PC-3 (cell line): ENCODE measurements around the gene OR2T10. TPM values are rescaled to one million over a fixed set of nuclear protein-coding genes. Genes with fewer than 3 reads are reported as not detected.
A peak's percentile ranks its signal among the peaks of the same experiment; 100 is the strongest.
"Not testable (repeated sequence)": the region's sequence is repeated elsewhere in the genome, so short reads cannot be mapped to it uniquely, and the experiment has no call there.

Source experiments
- ATAC-seq: fragments of 200-7000 bp; cut with Tn5 transposase; 2 replicates; pipeline ENCODE4 v1.9.1; 2020; ENCODE audit warnings: mild to moderate bottlenecking, moderate library complexity
- Bru-seq: library from RNA; stranded (reverse); fragments of 400-500 nt; gene quantifications from one replicate; lab custom pipeline; 2021; lab: Mats Ljungman, UMichigan
- BruChase-seq, 2 experiments: library from RNA; stranded (reverse); fragments of 400-500 nt; gene quantifications; one replicate each; lab custom pipeline; 2021; lab: Mats Ljungman, UMichigan
- BruUV-seq: library from RNA; stranded (reverse); fragments of 400-500 nt; replicated peaks from 2 replicates; lab custom pipeline; 2021; lab: Mats Ljungman, UMichigan
- CTCF ChIA-PET: fragments of 300-600 bp; sonication (Branson Sonifier 250); formaldehyde crosslinking; loops from one replicate; lab custom pipeline; 2022; ENCODE audit warnings: antibody characterized with exemption; lab: Charles Lee
- POLR2A ChIA-PET: fragments of 300-600 bp; sonication (Branson Sonifier 250); formaldehyde crosslinking; loops from one replicate; lab custom pipeline; 2022; ENCODE audit warnings: antibody characterized with exemption; ENCODE audit not compliant: unreplicated experiment; lab: Charles Lee
- DNase-seq: peaks from one replicate; pipeline ENCODE4 v3.0.0-alpha.2; 2015
- H2AFZ ChIP-seq: fragments of 300-600 bp; sonication (generic); 2 replicates; pipeline ENCODE4 v1.6.0; 2016; ENCODE audit warnings: antibody characterized with exemption, low read length
- H3F3A ChIP-seq: fragments of 300-600 bp; sonication (generic); one replicate; pipeline ENCODE4 v1.6.0; 2017; ENCODE audit warnings: antibody characterized with exemption, low read length, control low read depth, mild to moderate bottlenecking; ENCODE audit not compliant: unreplicated experiment
- H3K27ac ChIP-seq: fragments of 300-600 bp; sonication (generic); 2 replicates; pipeline ENCODE4 v1.5.1; 2016; ENCODE audit warnings: mild to moderate bottlenecking, low read length
- H3K27me3 ChIP-seq: fragments of 300-600 bp; sonication (generic); 2 replicates; pipeline ENCODE4 v1.6.1; 2016; ENCODE audit warnings: low read length, mixed read lengths
- H3K36me3 ChIP-seq: fragments of 300-600 bp; sonication (generic); 2 replicates; pipeline ENCODE4 v1.6.1; 2016; ENCODE audit warnings: low read depth, mixed run types, low read length, mixed read lengths
- H3K4me1 ChIP-seq: fragments of 300-600 bp; sonication (generic); 2 replicates; pipeline ENCODE4 v1.5.1; 2016; ENCODE audit warnings: low read length; ENCODE audit not compliant: insufficient read depth
- H3K4me2 ChIP-seq: fragments of 300-600 bp; sonication (generic); 2 replicates; pipeline ENCODE4 v1.6.0; 2016; ENCODE audit warnings: low read length
- H3K4me3 ChIP-seq: fragments of 300-600 bp; sonication (generic); 2 replicates; pipeline ENCODE4 v1.5.1; 2016; ENCODE audit warnings: mild to moderate bottlenecking, low read length, mixed read lengths
- H3K79me2 ChIP-seq: fragments of 300-600 bp; sonication (generic); 2 replicates; pipeline ENCODE4 v1.6.1; 2017; ENCODE audit warnings: low read length, mixed read lengths
- H3K9ac ChIP-seq: fragments of 300-600 bp; sonication (generic); 2 replicates; pipeline ENCODE4 v1.6.0; 2016; ENCODE audit warnings: mild to moderate bottlenecking, low read length
- H3K9me2 ChIP-seq: fragments of 300-600 bp; sonication (generic); replicated peaks from 2 replicates; pipeline ENCODE4 v1.6.1; 2016; ENCODE audit warnings: mixed run types, low read length, mixed read lengths
- H3K9me3 ChIP-seq: fragments of 300-600 bp; sonication (generic); 2 replicates; pipeline ENCODE4 v1.6.1; 2016; ENCODE audit warnings: low read length, mixed read lengths
- H4K20me1 ChIP-seq: fragments of 300-600 bp; sonication (generic); 2 replicates; pipeline ENCODE4 v1.6.1; 2016; ENCODE audit warnings: low read length, mixed read lengths
- CTCF ChIP-seq: fragments of 300-600 bp; sonication (generic); conservative IDR thresholded peaks from 2 replicates; pipeline ENCODE4 v1.5.1; 2017; ENCODE audit warnings: antibody characterized with exemption, low read depth, mild to moderate bottlenecking, low read length
- EZH2 ChIP-seq: fragments of 300-600 bp; sonication (generic); IDR thresholded peaks from one replicate; pipeline ENCODE4 v1.6.1; 2017; ENCODE audit warnings: antibody characterized with exemption, mild to moderate bottlenecking, low read length; ENCODE audit not compliant: unreplicated experiment
- EZH2phosphoT487 ChIP-seq: fragments of 300-600 bp; sonication (generic); IDR thresholded peaks from 2 replicates; pipeline ENCODE4 v1.6.1; 2018; ENCODE audit warnings: mild to moderate bottlenecking, antibody characterized with exemption, low read length, borderline replicate concordance
- intact Hi-C: fragments of 100-400 bp; cut with micrococcal nuclease; formaldehyde crosslinking; loops from 2 replicates; pipeline ENCODE4 v1.9.0; 2023
- long read RNA-seq: library from polyadenylated mRNA; unstranded; transcript quantifications from one replicate; pipeline ENCODE4 v2.0.0, GENCODE V29; 2021; ENCODE audit not compliant: unreplicated experiment
- total RNA-seq: library from RNA; depleted of rRNA; stranded (reverse); fragments of >200 nt; gene quantifications from 2 replicates; pipeline ENCODE4 v1.2.3, GENCODE V29; 2014; rRNA removed

Gene OR2T10
- total RNA-seq (not detected in 2 replicates), Bru-seq, nascent RNA (not detected), BruChase-seq, experiment 1, labeled RNA remaining after a 6-hour chase (percentile 9 among the genes with signal in this experiment), BruChase-seq, experiment 2, labeled RNA remaining after a 2-hour chase (percentile 12 among the genes with signal in this experiment)
- long read RNA-seq, result 0 reads

GRCh38 chr1:248597589-248597988 lies at the start of gene OR2T10:
TSS of gene OR2T10 (minus strand) at chr1:248597700. CDS start at chr1:248593768, 3,932 bp downstream.
- H3K27ac ChIP-seq, result no peak within 1 kb of the TSS
- no peaks in the 10 kb centered on the region for H3K36me3 ChIP-seq
- BruUV-seq, result no TSS peak
- no peak within 1 kb of the TSS for H3K9ac ChIP-seq
- H3K9me3 ChIP-seq, result no peaks in the 10 kb centered on the region
- TF ChIP-seq EZH2phosphoT487 (no peak), CTCF (no peak), EZH2 (no peak)
- no peaks in the 10 kb centered on the region for H3K79me2 ChIP-seq
- H4K20me1 ChIP-seq, result no peaks in the 10 kb centered on the region
- intact Hi-C loops, result no loop called here
- ChIA-PET POLR2A (no interaction called here), CTCF (no interaction called here)
- no peak for DNase-seq
- no peaks in the 10 kb centered on the region; the same call in 1 of the 2 replicates for H3K9me2 ChIP-seq
- H2AFZ ChIP-seq, result peak within 1 kb of the TSS; percentile 41
- peaks cover 5% of the 10 kb centered on the region for H3K4me1 ChIP-seq
- ATAC-seq, result no peak
- H3F3A ChIP-seq, result no peaks in the 10 kb centered on the region
- H3K4me3 ChIP-seq, result no peak within 1 kb of the TSS
- peak within 1 kb of the TSS; percentile 3; the same call in 1 of the 2 replicates for H3K4me2 ChIP-seq
- no peaks in the 10 kb centered on the region for H3K27me3 ChIP-seq

GRCh38 chr1:248645178-248645577 lies 47.7 kb upstream of the OR2T10 start, which contains the start of gene OR2T35:
TSS of gene OR2T35 (minus strand) at chr1:248645278. CDS start at chr1:248639258, 6,020 bp downstream.
- POLR2A ChIA-PET, H3K4me1 ChIP-seq, BruUV-seq, CTCF ChIA-PET, ATAC-seq, H3K27ac ChIP-seq, H3K4me2 ChIP-seq, H3K27me3 ChIP-seq, H3K9ac ChIP-seq, intact Hi-C loops, H3K9me2 ChIP-seq, H2AFZ ChIP-seq, H3F3A ChIP-seq, H3K36me3 ChIP-seq, H4K20me1 ChIP-seq, H3K79me2 ChIP-seq, H3K4me3 ChIP-seq, H3K9me3 ChIP-seq, DNase-seq: not testable (repeated sequence)

GRCh38 chr1:248642971-248643651 lies 45.6 kb upstream of the OR2T10 start:
- H3K4me2 ChIP-seq, H3K4me1 ChIP-seq, H3K9me3 ChIP-seq, DNase-seq, BruUV-seq, H3K27me3 ChIP-seq, H3F3A ChIP-seq, H2AFZ ChIP-seq, ATAC-seq, H3K27ac ChIP-seq, H4K20me1 ChIP-seq, intact Hi-C loops, CTCF ChIA-PET, H3K36me3 ChIP-seq, POLR2A ChIA-PET, H3K4me3 ChIP-seq, H3K79me2 ChIP-seq, H3K9ac ChIP-seq, H3K9me2 ChIP-seq: not testable (repeated sequence)

- BruUV-seq, H3K27ac ChIP-seq, H3K4me3 ChIP-seq, H4K20me1 ChIP-seq, H3K9me2 ChIP-seq, POLR2A ChIA-PET, H3K27me3 ChIP-seq, DNase-seq, H3K9me3 ChIP-seq, H3K4me1 ChIP-seq, H3K9ac ChIP-seq, H3K36me3 ChIP-seq, H3F3A ChIP-seq, H3K4me2 ChIP-seq, CTCF ChIA-PET, ATAC-seq, H3K79me2 ChIP-seq, intact Hi-C loops, H2AFZ ChIP-seq: not testable (repeated sequence)
Observed at GRCh38 chr1:248641583-248641982, 44.1 kb upstream of the OR2T10 start.

- intact Hi-C loops, H3K9me2 ChIP-seq, H3K9me3 ChIP-seq, ATAC-seq, DNase-seq, H3F3A ChIP-seq, BruUV-seq, POLR2A ChIA-PET, H3K27me3 ChIP-seq, H3K9ac ChIP-seq, H3K27ac ChIP-seq, H4K20me1 ChIP-seq, H3K4me3 ChIP-seq, H2AFZ ChIP-seq, H3K4me2 ChIP-seq, H3K79me2 ChIP-seq, H3K4me1 ChIP-seq, H3K36me3 ChIP-seq, CTCF ChIA-PET: not testable (repeated sequence)
Observed at GRCh38 chr1:248640906-248641305, 43.4 kb upstream of the OR2T10 start.
